Smooth muscle cell of the brain vasculature (primary cell): Measurements from ENCODE around the gene MAEL.

Source experiments
- DNase-seq: peaks from one replicate; pipeline ENCODE4 v3.0.0-alpha.2; 2012; ENCODE audit warnings: low read depth, low spot score

Gene MAEL

DNA sequence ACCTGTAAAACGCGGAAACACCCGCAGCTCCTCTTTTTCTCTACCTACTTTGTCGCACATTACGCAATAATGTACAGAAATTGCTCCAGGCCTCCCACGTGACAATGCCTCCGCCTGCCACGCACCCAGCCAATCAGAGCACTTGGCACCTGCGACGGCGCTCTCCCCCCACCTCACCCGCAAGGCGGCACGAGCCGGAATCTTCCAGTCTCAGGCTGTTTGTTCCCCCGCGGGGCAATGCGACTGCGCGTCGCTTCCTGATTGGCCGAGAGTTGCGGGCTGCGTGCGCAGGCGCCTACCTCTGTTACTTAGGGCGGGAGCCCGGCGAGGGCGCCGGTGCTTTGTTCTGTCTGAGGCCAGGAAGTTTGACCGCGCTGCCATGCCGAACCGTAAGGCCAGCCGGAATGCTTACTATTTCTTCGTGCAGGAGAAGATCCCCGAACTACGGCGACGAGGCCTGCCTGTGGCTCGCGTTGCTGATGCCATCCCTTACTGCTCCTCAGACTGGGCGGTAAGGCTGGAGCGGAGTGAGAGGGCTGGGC lies at the start of gene MAEL:
MAEL (plus strand) TSS at position 307 of the 542 bp plus-strand sequence; CDS start at position 380, 73 bp downstream.
- no peak for DNase-seq

DNA sequence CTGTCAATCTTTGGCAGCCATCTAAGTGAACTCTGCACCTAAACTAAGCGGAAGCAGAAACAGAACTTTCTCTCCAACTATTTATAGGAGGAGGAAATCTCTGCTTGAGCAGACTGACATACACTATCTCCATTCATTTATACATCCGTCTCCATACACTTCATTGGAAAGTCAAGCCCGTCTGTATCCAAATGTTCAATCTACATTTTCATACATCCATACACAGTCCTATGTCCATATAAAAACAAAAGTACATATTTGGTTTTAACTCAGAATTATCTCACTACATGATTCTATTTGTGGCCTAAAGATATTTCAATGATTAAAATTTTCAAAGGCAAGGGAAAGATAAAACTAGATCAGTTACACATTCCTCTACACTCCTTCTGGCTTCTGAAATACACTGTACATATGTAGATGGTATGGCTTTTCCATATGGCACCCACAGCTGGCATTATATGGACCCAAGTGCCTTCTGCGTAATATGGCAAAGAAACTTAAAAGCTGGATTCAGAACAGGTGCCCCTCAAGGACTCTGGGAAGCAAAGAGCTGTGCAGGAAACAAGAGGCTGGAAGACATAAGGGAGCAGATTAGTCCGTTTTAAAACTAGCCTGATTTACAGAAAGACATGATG lies 49.2 kb upstream of the MAEL start:
- no peak for DNase-seq

DNA sequence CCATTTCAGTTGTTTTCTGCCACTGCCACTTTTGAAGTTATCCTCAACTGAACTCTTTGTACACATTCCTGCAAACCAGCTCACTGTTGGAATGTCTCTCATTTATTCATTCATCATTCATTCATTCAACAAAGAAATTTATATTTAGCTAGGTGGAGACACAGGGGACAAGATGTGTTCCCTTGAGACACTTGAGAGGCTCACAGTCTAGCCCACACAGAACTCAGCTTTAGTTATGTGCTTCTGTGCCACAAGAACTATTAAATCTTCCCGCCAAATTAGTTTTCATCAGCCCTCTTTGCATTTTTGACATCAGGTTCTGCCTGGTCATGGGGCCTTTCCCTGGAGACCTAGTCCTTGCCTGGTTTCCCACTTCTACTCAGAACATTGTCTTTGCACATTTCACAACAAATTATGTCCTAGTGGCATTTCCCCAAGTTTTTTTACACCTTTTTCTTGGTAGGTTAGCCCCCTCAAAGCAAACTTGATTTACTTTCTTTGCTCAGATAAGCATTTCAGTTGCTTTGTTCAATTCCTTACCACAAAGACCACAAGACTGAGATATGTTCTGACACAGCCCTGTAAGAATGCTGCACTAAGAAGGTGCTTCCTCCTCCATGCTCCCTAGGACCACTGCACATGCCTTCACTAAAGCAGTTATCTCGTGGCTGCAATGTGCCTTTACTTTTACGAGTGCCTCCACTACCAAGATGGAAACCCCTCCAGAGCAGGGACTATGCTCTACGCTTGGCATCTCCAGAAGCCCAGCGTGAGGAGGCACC lies 44.7 kb upstream of the MAEL start:
- DNase-seq: no peak

DNA sequence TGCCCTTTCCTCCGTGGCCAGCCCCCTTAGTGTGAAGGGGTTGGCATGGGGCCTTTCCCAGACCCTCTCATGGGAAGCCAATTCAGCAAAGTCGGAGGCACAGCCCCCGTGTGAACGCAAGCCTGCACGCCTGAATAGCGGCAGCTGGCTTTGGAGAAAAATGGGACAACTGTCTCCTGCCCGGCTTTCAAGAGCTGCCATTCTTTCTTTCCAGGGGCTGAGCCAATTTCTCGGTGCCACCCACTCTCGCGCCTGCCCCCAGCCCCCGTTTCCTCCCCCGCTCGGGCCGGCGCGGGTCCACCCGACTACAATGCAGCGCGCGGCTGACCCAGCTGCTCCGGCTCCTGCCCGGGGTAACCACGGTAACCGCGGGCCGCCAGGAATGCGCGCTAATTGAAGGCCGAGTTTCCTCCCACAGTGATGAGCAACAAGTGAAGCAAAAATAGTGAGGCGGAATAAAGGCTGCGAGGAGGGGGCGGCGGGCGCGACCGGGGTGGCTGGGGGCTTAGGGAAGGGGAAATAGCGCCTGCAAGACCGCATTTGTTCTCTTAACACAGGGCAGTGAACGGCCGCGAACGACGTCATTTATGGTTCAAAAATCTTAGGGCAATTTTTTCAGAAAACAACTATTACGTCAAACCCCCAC lies 41.6 kb upstream of the MAEL start:
- DNase-seq: no peak

DNA sequence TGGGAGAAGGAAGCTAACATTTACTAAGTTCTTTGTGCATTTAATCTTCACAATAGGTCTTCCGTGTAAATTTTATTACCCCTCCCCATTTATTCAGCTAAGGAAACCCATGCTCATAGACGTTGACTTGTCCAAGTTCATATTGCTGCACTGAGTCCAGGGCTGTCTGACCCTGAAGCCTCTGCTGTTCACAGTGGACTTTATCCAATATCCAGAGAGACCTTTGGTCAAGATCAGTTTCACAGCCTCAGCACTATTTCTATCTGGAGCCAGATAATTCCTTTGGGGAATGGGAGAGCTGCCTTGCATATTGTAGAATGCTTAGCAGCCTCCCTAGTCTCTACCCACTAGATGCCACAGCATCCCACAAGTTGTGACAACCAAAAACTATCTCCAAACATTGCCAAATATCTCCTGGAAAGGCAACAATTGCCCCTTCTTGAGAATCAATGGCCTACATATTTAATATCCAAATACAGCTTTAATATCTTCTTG lies 40.2 kb upstream of the MAEL start:
- no peak for DNase-seq

DNA sequence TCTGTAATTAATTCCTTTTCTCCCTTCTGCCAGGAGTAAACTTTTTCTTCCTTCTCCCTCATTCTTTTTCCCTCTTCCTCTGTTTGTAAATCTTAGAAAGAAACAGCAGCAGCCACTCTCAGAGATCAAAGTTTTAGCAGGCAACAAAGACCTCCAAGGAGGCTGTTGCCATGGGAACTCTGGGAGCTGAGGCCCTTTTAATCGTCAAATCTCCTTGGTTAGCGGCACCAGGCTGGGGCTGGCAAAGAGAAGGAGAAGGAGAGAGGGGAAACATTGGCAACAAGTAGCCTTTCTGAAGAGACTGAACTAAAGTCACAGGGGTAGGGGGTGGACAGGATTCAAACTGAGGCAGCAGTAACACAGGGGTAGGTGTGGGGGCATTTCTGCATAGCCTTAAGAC lies 38.9 kb upstream of the MAEL start:
- no peak for DNase-seq

DNA sequence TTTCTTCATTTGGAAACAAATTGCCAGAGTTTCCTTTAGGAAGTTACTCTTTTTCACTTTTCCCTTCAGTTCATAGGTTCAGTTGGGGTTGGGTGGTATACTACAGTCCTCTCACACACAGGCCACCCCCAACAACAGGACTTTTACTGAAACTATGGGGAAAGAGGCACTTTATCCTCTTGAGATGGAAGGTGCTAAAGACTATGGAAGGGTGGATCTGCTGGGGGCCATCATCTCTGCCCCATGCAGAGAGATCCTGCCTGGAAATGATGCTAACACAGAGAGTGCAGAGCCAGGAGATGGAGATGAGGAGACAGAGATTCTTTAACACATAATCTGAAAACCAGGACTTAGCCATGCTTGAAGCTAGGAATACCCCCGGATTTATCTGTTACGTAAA lies 38.0 kb upstream of the MAEL start:
- no peak for DNase-seq

DNA sequence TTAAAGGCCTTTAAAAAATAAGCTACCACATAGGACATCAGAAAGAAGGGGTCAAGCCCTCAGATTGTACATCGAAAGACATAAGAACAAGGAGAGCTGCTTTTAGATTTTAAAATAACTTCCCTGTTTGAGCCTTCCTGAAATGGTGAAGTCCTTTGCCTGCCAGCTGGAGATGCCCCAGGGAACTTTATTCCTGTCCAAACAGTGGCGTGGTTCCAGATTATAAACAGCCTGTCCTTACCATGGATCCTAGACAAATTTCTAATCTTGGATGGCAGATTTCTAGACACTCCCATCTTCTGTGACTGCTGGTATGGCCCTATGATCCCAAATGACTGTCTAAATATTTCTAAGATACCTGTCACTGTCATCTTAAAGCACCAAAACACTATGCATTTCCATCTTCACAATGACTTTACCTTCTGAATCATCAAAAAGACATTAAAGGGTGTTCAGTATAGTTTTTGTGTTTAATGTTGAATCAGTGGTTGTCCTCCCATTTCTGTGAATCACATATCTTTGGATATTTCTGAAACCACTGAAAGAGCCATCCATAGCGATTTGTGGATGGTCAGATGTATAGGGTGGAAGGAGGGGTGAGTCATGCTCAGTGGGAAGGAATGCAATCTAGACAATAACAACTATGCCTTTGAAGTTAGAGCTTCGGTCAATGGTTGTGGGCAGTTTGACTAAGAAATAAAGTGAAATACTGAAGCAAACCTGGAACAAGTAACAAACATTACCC lies 36.9 kb upstream of the MAEL start:
- peak; percentile 43 for DNase-seq

DNA sequence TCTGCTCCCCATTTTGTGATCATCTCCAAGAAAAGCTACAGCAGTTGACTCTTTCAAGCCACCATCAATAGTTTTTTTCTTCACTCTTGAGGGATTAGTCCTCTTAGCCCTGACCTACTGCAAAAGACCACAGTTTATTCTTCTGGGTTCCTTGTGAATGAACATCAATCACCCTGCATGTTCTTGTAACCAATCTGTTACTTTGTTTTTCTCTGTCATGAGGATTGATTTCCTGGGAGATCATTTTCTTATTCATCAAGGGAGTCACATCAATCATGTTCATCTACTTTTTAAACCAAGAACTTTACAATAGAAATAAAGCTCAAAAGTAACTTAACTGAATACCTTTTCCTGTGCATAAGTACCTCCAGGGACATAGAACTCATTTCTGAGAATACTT lies 35.6 kb upstream of the MAEL start:
- no peak for DNase-seq

DNA sequence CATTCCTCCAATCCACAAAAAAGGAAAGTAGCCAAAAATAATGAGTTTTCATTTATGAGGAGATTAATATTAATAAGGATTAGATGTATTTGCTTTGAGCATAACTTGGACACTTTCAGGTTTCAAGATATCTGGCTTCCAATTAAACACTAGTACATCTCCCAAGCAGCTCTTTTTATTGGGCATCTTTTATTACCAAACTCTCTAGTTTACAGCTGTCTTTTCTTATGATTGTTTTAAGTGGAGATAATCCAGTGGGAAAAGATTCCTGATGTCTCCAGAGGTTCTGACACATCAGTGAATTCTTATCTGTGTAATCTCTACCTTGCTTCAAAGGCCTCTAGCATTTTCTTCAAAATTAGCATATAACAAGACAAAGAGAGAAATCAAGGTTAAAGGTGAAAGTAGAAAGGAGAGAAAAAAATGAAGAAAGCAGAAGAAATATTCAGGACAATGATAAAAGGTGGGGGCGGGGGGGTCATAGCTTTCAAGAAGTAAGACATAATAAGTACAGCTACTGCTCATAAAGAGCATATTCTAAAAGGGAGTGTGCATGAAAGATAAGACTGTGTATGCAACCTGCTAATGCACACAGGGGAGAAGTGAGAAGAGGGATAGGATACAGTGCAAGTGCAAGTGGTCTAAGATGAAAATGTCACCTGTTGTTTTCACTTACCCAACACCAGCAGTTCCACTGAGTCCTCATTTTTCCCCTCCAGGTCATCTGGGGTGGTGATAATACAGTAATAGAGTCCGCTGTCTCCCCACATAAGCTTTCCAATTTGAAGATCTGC lies 32.8 kb upstream of the MAEL start:
- no peak for DNase-seq

DNA sequence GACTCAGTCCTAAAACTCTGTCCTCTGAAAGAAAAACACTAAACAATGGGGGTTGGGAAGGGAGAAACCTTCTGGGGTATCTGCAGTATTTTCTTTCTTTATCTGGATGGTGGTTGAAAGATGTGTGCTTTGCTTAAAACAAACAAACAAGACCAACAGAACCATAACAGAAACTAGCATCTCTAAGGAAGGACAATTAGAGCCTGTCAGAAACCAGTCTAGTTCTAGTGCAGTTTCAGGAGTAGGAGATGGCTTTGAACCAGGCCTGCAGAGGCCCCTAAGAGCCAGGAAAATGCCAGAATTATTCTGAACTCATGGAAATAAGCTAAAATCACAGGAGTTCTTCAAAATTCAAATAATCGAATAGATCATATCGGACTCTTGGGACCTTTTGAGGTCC lies 32.2 kb upstream of the MAEL start:
- no peak for DNase-seq

DNA sequence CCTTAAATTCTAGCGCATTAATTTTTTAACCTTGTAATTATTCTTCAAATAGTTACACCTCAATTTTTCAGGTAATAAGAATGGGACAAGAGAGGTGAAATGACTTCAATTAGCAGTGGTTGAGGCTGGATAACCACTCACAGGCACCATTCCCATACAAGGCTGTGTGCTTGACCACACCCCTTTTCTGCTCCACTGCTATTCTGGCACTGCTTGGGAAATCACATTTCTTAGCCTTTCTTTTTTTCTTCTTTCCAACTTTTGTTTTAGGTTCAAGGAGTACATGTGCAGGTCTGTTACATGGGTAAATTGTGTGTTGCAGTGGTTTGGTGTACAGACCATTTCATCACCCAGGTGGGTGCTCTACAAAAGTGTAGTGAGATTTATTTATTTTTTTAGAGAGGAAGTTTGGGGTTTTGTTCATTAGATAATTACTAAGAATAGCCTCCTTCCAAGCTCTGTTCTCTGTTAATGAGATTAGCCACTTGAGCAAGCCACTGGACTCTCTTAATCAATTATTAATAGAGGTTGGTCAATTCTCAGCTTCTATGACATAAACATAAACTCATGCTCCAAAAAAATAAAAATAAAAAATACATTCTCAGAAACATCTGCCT lies 28.1 kb upstream of the MAEL start:
- no peak for DNase-seq

DNA sequence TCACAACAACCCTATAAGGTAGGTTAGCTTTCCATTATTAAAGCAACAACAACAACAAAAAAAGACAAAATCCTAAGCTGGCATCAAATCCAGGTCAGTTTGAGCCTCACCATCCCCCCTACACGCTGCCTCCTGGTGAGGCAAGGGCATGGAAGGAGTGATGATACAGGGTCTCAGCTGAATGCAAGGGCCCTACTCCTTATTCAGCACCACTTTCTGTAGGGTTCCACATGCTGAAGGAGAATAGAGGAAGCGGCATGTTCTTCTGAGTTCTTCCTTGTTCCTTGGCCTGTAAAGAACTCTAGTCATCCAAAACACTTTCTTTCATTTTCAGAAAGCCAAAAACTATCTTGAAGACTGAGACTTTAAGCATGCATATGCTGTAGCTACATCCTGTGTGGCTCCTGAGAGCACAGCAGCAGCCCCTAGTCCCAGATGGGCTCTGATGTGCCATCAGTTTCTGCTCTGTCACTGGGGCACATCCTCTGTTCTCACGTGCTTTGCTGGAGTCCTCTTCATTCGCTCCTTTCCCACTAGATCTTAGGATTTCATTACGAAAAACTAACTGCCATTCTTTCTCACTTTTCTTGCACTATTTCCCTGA lies 19.9 kb upstream of the MAEL start:
- DNase-seq: no peak

DNA sequence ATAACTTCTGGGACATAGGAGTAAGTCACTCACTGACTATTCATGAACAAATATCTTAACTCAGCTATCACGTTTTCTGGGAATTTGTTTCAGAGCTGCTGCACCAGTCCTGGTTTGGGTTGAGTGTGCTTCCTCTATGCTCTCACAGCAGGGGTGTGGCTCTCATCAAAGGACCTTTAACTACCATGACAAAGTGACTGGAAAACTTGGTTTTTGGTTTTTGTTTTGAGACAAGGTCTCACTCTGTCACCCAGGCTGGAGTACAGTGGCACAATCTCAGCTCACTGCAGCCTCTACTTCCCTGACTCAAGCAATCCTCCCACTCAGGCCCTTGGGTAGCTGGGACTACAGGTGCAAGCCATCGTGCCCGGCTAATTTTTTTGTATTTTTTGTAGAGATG lies 17.8 kb upstream of the MAEL start:
- DNase-seq: no peak

DNA sequence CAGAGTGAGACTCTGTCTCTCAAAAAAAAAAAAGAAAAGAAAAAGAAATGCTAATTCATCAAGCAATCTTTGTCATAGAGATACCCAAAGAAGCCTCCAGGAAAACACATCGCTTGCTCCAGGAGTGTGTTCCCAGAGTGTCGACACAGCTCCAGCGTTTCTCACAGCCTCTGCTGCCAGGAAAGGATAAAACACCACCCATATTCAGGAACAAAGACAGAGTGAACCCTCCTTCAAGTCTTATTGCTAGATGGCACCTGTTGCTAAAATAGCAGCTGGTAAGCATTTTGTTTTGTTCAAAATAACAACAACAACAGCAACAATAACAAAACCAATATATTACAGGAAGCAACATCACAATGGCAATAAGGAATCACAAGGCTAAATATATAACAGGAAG lies 16.9 kb upstream of the MAEL start:
- no peak for DNase-seq

DNA sequence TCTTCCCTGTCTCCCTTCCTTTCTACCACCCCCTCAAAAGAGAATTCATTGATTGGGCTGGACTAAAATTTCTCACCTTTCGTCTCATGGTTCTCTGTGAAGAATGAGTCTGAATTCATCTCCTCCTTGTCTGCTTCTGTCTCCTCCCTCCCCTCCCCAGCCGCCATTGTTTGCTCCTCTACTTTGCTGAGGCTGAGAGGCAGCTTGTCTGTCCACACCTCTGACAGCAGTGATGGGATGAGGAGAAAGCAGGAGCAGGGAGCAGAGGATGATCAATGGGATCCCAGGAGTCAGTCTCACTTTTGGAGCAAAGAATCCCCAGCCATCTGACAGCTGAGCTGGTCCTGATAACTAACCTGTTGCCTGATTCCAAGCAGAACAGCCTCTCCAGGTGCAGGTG lies 16.3 kb upstream of the MAEL start:
- DNase-seq: no peak

DNA sequence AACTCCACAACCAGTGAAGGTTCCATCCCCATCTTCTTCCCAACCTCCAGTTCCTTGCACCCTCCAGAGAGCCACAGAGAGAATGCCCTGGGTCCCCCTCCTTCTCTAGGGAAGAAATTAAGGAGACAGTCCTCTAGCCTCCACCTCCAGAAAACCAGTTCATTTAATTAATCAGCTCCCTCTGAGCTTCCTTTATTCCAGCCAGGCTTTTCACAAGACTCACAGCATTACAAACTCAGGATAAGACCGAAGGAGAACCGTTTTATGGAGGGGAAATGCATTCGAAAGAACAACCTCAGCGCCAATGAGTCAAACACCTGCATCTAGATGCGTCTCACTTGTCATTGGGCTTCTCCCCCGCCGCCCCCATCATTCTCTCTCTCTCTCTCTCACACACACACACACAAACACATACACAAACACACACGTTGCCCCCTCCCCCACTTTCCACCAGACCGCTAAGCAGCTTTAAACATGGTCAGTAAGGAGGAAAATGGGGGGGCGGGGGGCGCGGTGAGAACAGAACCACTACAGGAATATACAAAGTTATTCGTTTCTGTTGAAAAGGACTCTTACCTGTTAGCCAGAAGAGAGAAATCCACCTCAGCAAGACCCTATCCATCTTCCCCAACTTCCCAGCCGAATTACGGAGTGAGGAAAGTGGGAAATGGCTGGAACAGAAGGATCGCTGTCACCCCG lies 14.3 kb upstream of the MAEL start:
- no peak for DNase-seq

DNA sequence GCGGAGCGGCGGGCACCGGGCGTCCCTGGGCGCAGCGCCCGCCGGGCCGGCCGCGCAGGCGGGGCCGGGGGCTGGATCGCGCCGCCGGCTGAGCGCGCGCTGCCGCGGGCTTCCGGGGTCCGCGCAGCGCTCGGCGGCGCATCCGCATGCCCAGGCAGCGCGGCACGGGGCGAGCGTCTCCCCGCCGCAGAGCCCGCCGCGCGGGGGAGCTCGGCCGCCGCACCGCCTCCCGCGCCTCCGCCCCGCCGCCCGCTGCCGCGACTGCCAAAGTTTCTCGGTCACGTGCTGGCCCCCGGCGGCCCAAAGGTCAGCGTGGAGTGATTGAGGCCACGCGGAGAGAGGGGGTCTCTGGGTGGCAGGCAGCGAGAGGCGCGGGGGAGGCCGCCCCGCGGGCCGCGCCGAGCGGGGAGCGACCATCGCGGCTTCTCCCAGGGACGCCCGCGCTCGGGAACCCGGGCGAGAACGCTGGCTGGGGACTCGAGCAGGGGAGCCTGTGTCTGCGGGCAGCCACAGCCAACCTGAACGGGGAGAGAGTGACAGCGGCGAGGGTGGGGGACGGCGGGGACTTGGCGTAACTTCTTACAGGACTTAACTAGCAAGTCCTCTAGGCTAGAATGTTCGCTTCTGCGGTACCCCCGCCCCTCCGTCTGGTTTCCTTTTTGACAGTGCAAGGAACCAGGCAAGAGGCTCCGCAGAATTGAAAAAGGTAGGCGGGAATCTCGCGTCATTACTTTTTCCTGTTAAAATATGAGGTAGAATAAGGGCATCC lies 13.5 kb upstream of the MAEL start, which contains the start of gene ILDR2:
ILDR2 (minus strand) TSS at position 180 of the 769 bp plus-strand sequence. CDS start 272 bp downstream, outside the sequence.
- DNase-seq: no peak

DNA sequence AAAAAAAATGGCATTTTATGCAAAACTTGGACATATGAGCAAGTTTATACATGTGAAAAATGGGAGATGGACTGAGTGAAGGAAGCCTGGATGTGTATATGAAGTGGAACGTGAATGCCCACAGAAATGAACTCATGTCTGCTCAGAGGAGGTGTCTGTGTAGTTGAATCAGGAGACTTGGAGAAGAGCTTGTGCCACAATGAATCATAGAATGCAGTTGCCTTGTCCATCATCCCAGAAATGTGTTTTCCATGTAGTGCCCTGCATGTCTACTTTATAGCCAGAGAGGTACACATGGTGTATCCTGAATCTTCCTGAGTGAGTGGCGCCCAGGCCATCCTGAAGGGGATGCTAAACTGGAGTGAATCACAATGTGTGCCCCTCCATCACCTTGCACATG lies 11.1 kb upstream of the MAEL start:
- no peak for DNase-seq
